ENCODE results near the gene CNOT2. TPM values are rescaled to one million over a fixed set of nuclear protein-coding genes. Genes with fewer than 3 reads are reported as not detected.

Gene CNOT2
- total and polyA plus RNA-seq, 2 donors (not counting 1 experiment from before 2014, with no cell fraction given), result 65.0 to 120 TPM

- Histone ChIP-seq H3K4me3 (ENCODE audit: control extremely low read depth in 1 of 5, extremely low read depth in 1 of 5, insufficient read depth in 1 of 5, low read depth in 2 of 5, low read length in 4 of 5) (no peak overlapping the region), H3K27me3 (replicated peaks in 1 of 4; ENCODE audit: control extremely low read depth in 1 of 4, control insufficient read depth in 3 of 4, insufficient read depth in 4 of 4, low read length in 3 of 4) (no peaks in the 10 kb centered on the region), H3K4me2 (replicated peaks; ENCODE audit: low read depth, low read length, poor library complexity, severe bottlenecking) (no peak overlapping the region), H4K20me1 (ENCODE audit: control insufficient read depth, insufficient read depth, low read length, poor library complexity, severe bottlenecking) (peaks cover 9% of the 10 kb centered on the region), H3K4me1 (ENCODE audit: control insufficient read depth in 2 of 2, insufficient read depth in 2 of 2, low read length in 2 of 2) (peaks cover 21 to 31% of the 10 kb centered on the region in 2 donors), H3K79me2 (ENCODE audit: control insufficient read depth, insufficient read depth, low read length) (peaks cover 83% of the 10 kb centered on the region), H3K27ac (ENCODE audit: low read length in 2 of 2) (no peak overlapping the region), H3K36me3 (replicated peaks in 1 of 2; ENCODE audit: control extremely low read depth in 1 of 2, control insufficient read depth in 1 of 2, extremely low read depth in 1 of 2, insufficient read depth in 2 of 2, low read length in 1 of 2) (peaks cover 0 to 15% of the 10 kb centered on the region in 2 experiments), H2AFZ (ENCODE audit: insufficient read depth, low read depth, low read length, poor library complexity, severe bottlenecking) (no peak overlapping the region), H3K9ac (ENCODE audit: low read length) (no peak overlapping the region), H3K9me3 (ENCODE audit: control extremely low read depth in 1 of 3, control insufficient read depth in 2 of 3, insufficient read depth in 1 of 3, low read length in 2 of 3) (no peaks in the 10 kb centered on the region)
- intact Hi-C loops (cut with micrococcal nuclease), result no loop called here
- Mint-ChIP-seq H3K27me3 (no peaks in the 10 kb centered on the region), H3K4me3 (no peak overlapping the region), H3K9me3 (ENCODE audit: insufficient read depth) (no peaks in the 10 kb centered on the region), H3K27ac (no peak overlapping the region), H3K4me1 (peaks cover 70% of the 10 kb centered on the region)
- DNase-seq, result no peak
- ChIA-PET CTCF (no interaction called here), POLR2A (no interaction called here)
- no peak for TF ChIP-seq CTCF (IDR thresholded peaks at IDR 0.05)
- no peak for ATAC-seq (ENCODE audit: low read depth)
Observed at GRCh38 chr12:70245458-70245857, 2.2 kb downstream of the CNOT2 start.

- TF ChIP-seq EZH2 (IDR thresholded peaks at IDR 0.05; ENCODE audit: borderline replicate concordance, insufficient read depth, low read depth, low read length, poor library complexity, severe bottlenecking) (no peak), CTCF (IDR thresholded peaks at IDR 0.05) (no peak)
- peaks cover 0 to 10% of the 10 kb centered on the region in 2 experiments for H3K36me3 ChIP-seq (replicated peaks in 1 of 2; ENCODE audit: control extremely low read depth in 1 of 2, control insufficient read depth in 1 of 2, extremely low read depth in 1 of 2, insufficient read depth in 2 of 2, low read length in 1 of 2)
- H3K9ac ChIP-seq (ENCODE audit: low read length), result no peak overlapping the region
- Mint-ChIP-seq H3K9me3 (ENCODE audit: insufficient read depth) (no peaks in the 10 kb centered on the region), H3K27me3 (no peaks in the 10 kb centered on the region), H3K4me3 (no peak overlapping the region), H3K27ac (no peak overlapping the region), H3K4me1 (peaks cover 71% of the 10 kb centered on the region)
- H3K9me3 ChIP-seq (ENCODE audit: control extremely low read depth in 1 of 3, control insufficient read depth in 2 of 3, insufficient read depth in 1 of 3, low read length in 2 of 3), result no peaks in the 10 kb centered on the region
- POLR2A ChIA-PET, result no interaction called here
- intact Hi-C loops (cut with micrococcal nuclease), result no loop called here
- CTCF ChIA-PET, result no interaction called here
- peaks cover 17% of the 10 kb centered on the region for H4K20me1 ChIP-seq (ENCODE audit: control insufficient read depth, insufficient read depth, low read length, poor library complexity, severe bottlenecking)
- H3K27ac ChIP-seq (ENCODE audit: low read length in 2 of 2), result no peak overlapping the region
- H3K4me1 ChIP-seq (ENCODE audit: control insufficient read depth in 2 of 2, insufficient read depth in 2 of 2, low read length in 2 of 2), result peaks cover 21 to 27% of the 10 kb centered on the region in 2 donors
- no peak overlapping the region for H3K4me2 ChIP-seq (replicated peaks; ENCODE audit: low read depth, low read length, poor library complexity, severe bottlenecking)
- no peak for DNase-seq
- no peak overlapping the region for H3K4me3 ChIP-seq (ENCODE audit: control extremely low read depth in 1 of 5, extremely low read depth in 1 of 5, insufficient read depth in 1 of 5, low read depth in 2 of 5, low read length in 4 of 5)
- no peak for ATAC-seq (ENCODE audit: low read depth)
- H3K79me2 ChIP-seq (ENCODE audit: control insufficient read depth, insufficient read depth, low read length), result peaks cover 89% of the 10 kb centered on the region
- H2AFZ ChIP-seq (ENCODE audit: insufficient read depth, low read depth, low read length, poor library complexity, severe bottlenecking), result no peak overlapping the region
- no peaks in the 10 kb centered on the region for H3K27me3 ChIP-seq (replicated peaks in 1 of 4; ENCODE audit: control extremely low read depth in 1 of 4, control insufficient read depth in 3 of 4, insufficient read depth in 4 of 4, low read length in 3 of 4)
Observed at GRCh38 chr12:70246580-70246979, 3.3 kb downstream of the CNOT2 start.

All from B cell (primary cell).